ENCODE results near the gene BTG4.

The BTG4 gene

DNA sequence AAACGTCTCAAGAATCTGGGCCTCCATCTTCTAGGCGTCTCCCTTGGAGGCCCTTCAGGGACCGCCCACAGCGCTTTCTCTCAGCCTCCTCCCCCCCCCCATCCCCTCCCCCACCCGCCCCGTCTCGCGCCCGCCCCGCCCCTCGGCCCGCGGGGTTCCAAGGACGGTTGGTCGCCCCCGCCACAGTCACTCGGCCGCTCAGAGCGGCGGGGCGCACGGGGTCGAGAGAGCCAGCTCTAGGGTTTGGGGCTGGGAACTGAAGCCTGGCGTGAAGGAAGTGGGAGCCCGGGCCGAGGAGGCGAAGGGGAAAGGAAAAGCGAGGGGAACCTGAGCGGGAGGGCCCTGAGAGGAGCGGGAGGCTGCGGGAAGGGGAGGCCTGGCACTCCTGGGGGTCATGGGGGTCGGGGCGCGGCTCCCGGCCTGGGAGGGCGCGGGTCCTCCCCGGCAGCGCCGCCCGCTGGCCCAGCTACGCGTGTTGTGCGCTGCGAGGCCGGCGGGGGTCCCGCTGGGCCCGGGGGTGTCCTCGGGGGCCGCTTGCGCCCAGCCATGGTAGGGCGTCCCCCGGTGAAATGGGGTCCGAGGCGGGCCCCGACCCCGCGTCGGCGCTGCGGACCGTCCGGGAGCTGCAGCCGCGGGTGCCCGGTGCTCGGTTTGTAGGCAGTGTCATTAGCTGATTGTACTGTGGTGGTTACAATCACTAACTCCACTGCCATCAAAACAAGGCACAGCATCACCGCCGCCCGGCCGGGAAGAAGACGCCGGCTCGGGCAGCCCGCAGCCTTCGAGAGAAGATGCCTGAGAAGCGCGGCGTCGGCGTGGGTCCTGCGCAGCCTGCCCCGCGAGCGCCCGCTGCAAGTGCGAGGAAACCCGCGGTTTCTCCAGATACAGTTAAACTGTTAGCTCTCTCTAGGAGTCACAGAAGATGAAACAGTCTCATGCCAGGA is at the start of gene BTG4:
BTG4 (minus strand) TSS at position 91 of the 944 bp plus-strand sequence. CDS start 13,610 bp downstream, outside the sequence.
- DNase-seq = peak; percentile 55

DNA sequence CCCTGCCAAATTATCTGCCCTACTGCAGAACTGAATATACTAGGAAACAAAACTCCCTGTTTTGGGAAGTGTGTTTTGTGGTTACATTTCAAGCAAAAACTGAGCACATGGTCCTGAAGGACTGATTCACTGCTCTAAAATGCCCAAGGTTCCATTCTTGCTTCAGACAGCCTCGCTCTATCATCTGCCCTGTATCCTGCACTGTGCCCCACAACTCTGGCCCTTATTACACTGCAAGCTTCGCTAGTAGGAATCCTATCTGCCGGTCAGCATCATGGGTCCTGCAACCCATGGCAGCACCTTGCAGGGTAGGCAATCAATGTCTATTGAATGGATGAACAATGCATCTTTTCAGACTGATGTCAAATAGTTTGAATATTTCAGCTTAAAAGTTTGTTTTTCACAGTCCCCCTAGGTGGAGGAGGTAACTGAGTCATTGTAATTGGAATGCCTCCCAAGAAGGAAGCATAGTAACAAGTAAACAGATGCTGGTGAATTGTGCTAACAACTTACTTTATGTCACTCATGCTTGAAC is 49.7 kb upstream of the BTG4 start:
- DNase-seq = peak; percentile 87

DNA sequence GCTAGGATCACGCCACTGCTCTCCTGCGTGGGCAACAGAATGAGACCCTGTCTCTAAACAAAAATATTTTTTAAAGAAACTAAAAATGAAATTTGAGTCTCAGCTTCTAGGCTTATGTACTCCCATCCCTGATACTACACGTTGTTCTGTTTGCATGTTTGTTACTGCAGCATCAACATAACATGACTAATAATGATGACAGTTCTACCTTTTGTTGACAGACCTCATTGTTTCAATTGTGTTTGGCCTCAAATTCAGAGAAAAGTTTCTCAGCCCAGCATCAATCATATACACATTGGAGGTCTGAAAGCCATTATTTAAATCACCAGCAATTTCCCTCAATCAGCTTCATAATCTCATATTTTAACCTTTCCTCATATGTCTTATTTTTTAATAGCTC is 49.1 kb upstream of the BTG4 start:
- no peak for DNase-seq

DNA sequence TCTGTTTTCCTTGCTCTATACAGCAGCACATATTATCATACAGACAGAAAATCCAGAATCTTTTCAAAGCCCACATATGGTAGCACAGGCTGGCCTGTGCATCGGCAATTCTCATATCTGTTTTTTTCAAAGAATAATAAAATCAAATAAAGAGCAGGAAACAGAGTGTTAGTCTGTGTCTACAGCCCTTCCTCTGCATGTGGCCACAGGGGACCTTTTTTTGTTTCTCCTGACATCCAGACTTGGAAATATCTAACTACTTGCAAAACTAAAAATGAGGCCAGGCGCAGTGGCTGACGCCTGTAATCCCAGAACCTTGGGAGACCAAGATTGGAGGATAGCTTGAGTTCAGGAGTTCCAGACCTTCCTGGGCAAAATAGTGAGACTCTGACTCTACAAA is 48.6 kb upstream of the BTG4 start:
- no peak for DNase-seq

DNA sequence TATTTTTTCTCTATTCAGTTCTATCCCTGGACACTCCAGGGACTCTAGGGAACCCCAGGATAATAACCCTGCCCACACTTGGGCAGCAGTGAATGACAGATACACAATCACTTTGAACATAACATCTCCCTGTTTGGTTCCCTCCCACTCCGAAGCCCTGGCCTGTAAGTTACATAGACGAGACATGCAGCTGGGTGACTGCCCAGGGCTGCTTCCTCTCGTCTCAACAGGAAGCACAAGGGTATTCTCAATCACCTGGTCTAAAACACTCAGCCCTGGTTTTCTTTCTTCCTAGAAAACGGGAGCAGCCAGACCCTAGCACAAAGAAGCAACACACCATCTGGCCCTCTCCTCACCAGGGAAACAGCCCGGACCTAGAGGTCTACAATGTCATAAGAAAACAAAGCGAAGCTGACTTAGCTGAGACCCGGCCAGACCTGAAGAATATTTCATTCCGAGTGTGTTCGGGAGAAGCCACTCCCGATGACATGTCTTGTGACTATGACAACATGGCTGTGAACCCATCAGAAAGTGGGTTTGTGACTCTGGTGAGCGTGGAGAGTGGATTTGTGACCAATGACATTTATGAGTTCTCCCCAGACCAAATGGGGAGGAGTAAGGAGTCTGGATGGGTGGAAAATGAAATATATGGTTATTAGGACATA is 47.7 kb upstream of the BTG4 start:
- DNase-seq = no peak

DNA sequence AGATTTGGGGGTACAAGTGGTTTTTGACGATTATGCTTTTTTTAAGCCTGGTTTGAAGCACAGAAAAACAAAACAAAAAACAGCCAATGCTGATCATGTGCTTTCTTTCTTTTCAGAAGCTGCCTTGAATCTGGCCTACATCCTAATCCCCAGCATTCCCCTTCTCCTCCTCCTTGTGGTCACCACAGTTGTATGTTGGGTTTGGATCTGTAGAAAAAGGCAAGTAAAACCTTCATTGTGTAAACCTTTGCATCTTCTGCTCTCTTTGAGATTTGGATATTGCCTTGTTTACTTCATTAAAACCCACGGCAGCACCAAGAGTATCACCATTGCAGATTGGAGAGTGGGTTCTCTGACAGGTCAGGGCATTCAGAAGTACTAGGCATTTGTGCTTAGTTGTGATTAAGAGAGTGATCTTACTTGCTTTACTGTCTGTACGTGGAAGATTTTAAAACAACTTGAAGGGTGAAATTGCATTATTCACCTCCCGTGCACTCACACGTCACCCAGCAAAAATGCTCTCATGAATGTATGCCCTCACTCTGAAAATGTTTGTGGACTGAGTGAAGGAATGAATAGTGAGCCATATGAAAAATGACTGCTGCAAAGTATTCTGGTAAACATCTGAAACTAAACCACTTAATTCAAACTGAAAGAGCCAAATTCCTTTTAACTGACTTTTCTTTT is 45.4 kb upstream of the BTG4 start:
- peak; percentile 99 for DNase-seq

DNA sequence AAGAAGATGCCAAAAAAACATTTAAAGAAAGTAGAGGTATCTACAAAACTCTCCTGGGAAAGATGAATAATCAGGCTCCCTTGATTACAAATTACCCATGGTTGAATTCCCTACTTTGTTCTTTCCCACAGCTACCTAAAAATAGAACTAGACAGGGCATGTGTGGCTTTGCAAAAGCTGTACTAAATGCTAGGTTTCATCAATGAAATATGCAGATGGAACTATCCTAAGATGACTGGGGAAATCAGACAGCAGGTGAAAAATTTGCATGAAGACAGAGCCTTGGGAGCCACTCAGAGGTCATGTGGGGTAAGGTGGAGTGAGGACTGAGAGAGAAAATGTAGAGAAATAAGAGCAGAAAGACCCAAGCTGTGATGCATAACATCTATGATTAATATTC is 43.1 kb upstream of the BTG4 start:
- no peak for DNase-seq

DNA sequence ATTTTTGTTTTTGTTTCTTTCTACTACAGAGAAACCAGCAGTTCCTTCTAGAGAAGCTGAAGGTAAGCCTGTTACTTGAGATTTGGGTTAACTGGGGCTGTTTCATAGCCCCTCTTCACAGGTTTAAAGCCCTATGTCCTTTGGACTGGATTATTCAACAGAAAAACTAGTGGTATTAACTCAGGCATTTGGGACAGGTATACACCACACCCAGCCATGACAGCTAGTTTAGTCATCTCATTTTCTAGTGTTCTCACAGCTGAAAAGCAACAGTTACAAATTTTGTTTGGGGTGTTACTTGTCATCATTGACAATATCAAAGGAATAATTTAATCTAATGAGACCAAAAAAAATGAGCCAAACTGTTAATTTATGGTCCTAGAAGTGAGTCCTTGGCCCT is 42.3 kb upstream of the BTG4 start:
- DNase-seq = no peak

DNA sequence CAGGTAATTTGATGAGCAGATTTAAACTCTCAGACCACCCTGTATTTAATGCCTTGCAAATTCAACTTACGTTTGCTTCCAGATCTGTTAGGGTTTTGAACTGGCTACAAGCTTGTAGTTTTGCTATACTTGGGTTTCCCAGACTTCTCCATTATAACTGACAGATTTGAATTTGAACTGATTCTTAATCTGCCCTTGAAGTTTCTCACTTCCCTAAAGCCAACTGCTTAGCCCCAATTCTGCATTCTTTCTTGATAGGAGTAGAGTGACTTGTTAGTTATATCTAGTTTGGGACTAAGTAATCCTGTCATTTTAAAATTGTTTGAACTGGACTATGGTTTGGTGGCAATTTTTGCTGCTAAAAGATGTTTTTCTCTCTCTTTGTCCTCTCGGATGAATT is 38.1 kb upstream of the BTG4 start:
- no peak for DNase-seq

DNA sequence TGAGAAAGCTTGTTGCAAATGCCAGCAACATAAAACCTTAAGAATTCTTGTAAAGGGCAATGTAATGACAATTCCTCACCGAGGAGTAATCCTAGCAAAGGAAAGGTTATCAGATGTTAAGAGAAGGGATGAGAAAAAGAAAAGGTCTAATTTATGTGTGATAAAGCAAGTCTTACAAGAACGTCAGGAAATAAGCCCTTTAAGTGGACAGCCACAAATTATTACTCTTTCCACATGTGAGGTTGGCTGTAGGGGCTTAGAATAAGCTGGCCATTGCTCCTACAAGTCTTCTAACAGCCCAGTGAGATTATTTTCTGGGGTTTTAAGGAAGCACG is 37.6 kb upstream of the BTG4 start:
- no peak for DNase-seq

DNA sequence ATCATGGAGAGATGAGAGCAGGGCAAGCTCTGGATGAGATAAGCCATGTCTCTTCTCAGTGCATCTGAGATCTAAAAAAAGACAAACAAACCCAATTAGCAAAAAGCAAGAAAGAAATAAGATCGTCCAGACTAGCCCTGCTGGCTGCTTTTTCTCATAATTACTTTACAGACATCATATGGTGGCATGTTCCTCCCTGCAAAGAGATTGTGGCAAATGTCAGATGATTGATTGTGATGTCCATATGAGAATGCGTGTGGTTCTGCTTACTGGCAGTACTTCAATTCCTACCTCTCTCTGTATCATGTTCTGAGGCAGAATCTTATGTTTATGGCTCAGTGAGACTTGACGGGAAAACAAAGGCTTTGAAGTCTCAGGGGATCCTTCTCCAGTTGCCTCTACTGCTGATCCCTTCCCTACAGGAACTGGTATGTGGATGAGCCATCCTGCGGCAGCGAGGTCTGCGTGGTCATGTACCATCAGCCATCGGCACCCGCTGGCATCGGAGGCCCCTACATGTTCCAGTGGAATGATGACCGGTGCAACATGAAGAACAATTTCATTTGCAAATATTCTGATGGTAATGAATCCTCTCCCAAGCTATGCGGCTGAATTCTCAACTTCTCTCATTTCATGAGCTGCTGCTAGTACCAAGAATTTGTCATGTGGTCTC is 37.1 kb upstream of the BTG4 start:
- no peak for DNase-seq

DNA sequence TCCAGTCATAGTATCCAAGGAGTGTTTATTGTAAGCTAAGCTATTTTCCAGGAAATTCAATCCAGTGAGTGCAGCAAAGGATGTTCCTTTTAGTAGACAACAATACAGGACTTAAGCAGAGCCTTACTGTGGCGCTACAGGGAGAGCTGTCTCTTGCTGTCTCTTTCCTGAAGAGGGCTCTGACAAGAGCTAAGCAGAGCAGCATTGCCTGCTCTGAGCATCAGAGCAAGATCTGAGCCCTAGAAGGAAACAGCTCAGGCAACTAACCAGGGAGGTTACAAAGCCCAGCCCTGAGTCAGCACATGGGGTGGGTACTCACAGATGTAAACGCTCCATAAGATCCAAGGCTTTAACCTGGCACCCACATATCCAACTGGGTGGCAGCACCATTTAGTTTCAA is 36.3 kb upstream of the BTG4 start:
- DNase-seq = no peak

DNA sequence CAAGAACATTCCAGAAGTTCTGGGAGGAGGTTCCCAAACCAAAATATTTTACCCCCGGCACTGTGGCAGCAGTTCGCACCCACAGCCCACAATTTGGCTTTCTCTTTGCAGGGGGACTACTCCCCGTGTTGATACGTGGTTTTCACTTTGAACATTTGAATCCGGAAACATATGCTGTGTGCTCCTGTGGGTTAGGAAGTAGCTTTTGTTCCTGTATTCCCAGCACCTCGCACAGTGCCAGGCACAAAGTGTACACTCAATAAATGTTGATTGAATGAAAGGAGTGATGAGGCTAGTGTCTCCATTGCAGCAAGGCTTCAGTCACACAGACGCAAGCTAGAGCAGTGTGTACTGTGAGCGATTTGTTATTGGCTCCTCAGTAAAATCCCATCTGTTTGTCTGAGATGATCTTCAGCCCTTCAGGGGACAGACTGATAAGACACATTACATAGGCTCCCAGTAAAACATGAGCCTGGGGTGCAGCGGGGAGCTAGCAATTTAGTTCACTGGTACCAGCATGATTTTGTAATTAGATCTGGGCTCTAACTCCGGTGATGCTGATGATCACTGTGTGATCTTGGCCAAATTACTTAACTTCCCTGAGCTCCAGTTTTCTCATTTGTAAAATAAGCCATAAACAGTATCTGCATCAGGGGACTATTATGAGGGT is 30.6 kb upstream of the BTG4 start:
- no peak for DNase-seq

DNA sequence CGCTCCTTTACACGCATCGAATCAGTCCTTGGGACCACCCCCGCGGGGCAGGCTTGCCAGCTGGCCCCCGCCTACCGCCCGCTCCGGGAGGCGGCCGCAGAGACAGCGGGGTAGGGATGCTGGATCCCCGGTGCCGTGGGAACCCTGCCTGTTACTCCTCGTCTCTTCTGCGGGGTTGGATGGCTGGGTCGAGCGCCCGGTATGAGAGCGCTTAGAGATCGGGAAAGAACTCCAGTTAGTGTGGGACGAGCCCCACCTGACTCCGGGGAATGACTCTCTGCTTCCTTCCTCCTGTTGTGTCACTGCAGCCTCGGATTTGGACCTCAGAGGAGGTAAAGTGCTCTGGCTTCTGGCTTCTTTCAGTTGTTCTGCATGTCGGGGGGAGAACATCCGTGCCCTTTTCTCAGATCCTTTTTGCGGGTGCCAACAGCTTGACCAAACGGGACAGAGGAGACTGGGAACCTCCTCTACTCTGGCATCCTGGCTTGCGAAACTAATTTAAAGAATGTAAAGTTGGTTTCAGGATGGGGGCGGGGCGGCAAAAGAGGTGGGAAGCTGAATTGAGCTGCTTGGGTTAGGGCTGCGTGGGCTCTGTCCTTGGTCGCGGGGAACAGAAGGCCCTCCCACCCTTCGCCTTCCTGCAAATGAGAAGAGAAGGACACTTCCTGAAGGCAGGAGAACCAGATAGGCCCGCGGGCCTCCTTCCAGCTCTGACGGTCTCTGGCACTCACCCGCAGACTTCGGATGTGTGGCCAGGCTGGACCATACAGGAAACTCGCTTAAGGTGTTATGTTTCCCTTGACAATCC is 29.3 kb upstream of the BTG4 start:
- peak; percentile 98 for DNase-seq

DNA sequence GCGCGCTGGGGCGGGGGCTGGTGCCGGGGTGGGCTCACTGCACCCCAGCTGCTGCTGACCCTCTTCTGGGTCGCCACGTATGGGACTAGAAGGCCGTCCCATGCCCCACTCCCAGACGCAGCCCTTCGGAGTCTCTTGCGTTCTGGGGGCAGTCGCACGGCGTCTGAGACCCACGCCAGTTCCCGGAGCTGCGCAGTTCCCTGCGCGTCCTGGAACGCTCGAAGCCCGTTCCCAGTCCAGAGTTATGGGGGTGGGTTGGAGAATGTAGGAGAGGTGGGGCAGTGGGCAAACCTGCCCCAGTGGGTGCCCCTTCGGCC is 28.7 kb upstream of the BTG4 start:
- no peak for DNase-seq

DNA sequence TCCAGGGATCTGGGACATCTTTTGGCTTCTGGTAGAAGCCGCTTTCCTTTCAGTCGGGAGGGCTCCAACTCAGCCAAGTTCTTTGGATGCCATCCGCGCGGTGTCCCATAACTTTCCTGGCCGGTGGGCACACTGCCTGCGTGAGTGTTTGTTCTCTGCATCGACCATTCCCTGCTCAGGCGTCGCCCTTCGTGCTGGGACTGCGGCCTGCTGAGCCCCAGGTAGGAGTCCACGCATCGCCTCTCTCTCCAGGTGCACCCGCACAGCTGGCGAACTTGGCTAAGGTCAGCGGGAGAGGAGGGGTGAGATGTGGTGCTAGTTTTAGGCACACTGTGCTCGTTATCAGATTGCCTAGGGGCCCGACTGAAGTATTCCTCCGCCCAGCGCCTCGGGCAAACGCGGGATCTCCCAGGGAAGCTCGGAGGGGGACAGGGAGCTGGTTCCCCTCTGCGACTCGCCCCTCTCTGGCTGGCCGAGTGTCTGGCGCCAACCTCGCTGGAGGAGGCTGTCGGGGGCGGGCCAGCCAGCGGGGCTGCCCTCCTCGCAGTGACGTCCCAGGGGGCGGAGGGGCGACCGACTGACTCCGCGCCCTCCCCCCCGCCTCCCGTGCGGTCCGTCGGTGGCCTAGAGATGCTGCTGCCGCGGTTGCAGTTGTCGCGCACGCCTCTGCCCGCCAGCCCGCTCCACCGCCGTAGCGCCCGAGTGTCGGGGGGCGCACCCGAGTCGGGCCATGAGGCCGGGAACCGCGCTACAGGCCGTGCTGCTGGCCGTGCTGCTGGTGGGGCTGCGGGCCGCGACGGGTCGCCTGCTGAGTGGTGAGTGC is 28.1 kb upstream of the BTG4 start, which contains the start of gene LAYN:
LAYN (plus strand) TSS at position 607 of the 823 bp plus-strand sequence; CDS start at position 731, 124 bp downstream.
- peak; percentile 83 for DNase-seq

DNA sequence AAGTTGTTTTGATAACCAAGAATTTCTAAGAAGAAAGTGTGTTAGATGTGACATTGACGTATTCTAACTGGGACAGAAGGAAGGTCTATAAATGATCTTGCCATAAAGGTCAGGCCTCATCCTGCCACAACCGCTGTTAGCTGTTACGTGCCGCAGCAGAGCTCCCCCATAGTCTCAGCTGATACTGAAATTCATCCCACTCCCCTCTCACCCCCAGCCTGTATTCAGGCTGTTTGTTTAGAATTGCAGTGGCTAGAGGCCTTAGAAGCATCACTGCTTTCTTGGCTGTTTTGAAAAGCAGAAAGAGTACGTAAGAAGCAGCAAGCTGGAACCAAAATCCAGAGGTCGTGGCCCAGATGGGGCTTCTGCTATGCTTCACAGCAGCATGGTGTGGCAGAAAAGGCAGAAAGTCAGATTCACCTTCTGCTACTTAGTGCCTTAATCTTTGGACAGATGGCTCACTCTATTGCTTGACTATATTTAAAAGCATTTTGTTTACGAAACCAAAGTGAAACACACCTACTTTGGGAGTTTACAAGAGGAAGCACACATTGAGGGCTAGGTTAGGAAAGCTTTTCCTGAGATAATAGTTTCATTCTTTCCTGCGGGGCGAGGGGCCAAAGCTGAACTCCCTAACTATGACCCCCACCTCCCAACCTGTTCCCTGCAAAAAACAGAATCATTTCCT is 27.4 kb upstream of the BTG4 start:
- no peak for DNase-seq

DNA sequence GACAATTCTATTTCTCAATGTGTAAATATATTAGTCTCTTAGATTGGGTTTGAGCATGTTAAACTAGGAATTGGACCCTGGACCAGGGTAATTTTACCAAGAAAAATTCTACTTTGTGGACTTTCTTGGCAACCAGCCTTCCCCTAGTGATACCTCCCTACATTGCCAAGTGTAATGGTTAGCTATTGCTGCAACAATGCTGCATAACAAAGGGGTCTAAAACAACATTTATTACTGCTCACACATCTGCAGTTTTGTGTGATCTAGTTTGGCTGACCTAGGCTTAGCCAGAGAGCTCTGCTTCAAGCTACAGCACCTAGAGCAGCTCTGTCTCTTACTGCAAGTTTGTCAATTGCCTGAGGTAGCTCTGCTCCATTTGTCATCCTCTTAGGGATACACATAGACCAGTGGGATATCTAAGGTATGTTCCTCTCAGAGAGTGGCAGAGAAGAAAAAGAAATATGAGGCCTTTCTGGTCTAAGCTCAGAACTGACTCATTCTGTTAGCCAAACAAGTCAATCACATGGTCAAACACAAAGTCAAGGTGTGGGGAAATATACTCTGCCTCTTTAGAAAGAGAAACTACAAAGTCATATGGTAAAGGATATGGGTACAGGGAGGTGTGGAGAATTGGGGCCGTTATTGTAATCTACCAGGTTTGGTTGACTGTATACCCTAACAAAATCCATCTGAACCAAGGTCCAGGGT is 26.4 kb upstream of the BTG4 start:
- no peak for DNase-seq

DNA sequence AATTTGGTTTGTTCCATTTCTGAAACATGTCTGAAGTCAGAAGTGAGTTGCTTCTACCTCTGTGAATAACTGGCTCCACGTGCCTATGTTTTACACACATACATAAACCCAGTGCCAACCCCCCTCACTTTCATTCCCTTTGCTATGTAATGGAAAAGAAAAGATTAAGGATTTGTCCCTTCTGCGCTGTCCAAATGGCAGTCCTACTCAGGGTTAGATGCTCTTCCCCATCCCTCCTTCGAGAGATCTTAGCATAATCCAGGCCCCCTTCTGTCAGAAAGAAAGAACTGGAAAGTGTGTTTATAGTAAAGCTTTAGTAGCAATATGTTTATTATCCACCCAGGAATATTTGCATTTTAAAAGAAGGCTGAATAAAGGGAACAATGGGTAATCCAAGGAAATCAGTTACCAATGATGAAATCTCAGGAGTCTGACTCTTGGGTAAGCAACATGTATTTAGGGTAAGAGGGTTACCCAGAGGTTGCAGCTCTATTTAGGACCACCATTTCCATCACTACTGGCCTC is 25.2 kb upstream of the BTG4 start:
- DNase-seq = no peak

Measured in EL (cell line).